H1 (cell line): ENCODE results near the gene TPM2. TPM values are rescaled to one million over a fixed set of nuclear protein-coding genes. Genes with fewer than 3 reads are reported as not detected.

ENCODE experiments used
- BACH1 ChIP-seq: IDR thresholded peaks from 2 replicates; pipeline ENCODE4 v1.6.1; 2012; ENCODE audit warnings: low read length, improper control_type of control experiment
- BRCA1 ChIP-seq: IDR thresholded peaks from 2 replicates; pipeline ENCODE4 v1.6.1; 2012; ENCODE audit warnings: low read depth, low read length, improper control_type of control experiment
- CBX5 ChIP-seq: fragments of 300-800, 300-1000 bp; sonication (generic); IDR thresholded peaks from 2 replicates; pipeline ENCODE4 v1.7.1; 2016; ENCODE audit warnings: antibody characterized with exemption, low read length, low read depth
- CHD1 ChIP-seq: IDR thresholded peaks from 2 replicates; pipeline ENCODE4 v1.6.1; 2012; ENCODE audit warnings: low read depth, low read length, improper control_type of control experiment
- CTBP2 ChIP-seq: IDR thresholded peaks from 2 replicates; pipeline ENCODE4 v1.7.0; 2011; ENCODE audit warnings: borderline replicate concordance, mild to moderate bottlenecking, moderate library complexity, mixed read lengths, low read length; ENCODE audit not compliant: insufficient read depth, insufficient read length
- EP300 ChIP-seq, 2 experiments: IDR thresholded peaks; 1 replicate in 1 of 2; 2 replicates in 1 of 2; pipeline ENCODE4 v1.6.1; 2011 to 2012; ENCODE audit warnings: low read depth in 2 of 2, low read length in 2 of 2, mild to moderate bottlenecking in 2 of 2, borderline replicate concordance in 1 of 2, inconsistent platforms in 1 of 2, moderate library complexity in 1 of 2
- GABPA ChIP-seq: IDR thresholded peaks from 2 replicates; pipeline ENCODE4 v1.6.1; 2011; ENCODE audit warnings: mild to moderate bottlenecking, low read length, moderate library complexity, borderline replicate concordance; ENCODE audit not compliant: insufficient read depth
- HDAC2 ChIP-seq, 2 experiments: fragments of 300-600 bp in 1 of 2; sonication (generic) in 1 of 2; IDR thresholded peaks; 2 replicates each; pipeline ENCODE4 v1.6.1; 2011 to 2012; ENCODE audit warnings: low read depth in 2 of 2, low read length in 2 of 2, mild to moderate bottlenecking in 2 of 2, moderate library complexity in 2 of 2, borderline replicate concordance in 1 of 2, inconsistent platforms in 1 of 2
- HDAC6 ChIP-seq: IDR thresholded peaks from one replicate; pipeline ENCODE4 v1.7.1; 2012; ENCODE audit warnings: low read depth, mild to moderate bottlenecking, inconsistent platforms, low read length, moderate library complexity
- POLR2A ChIP-seq, 2 experiments: IDR thresholded peaks; 1 replicate in 1 of 2; 2 replicates in 1 of 2; pipeline ENCODE4 v1.6.1; 2011; ENCODE audit warnings: low read depth in 2 of 2, low read length in 2 of 2, mild to moderate bottlenecking in 2 of 2; ENCODE audit errors: control extremely low read depth in 1 of 2
- POLR2AphosphoS5 ChIP-seq: IDR thresholded peaks from 2 replicates; pipeline ENCODE4 v1.6.1; 2011; ENCODE audit warnings: low read depth, low read length
- RAD21 ChIP-seq, 2 experiments: IDR thresholded peaks in 1 of 2; conservative IDR thresholded peaks in 1 of 2; 2 replicates each; pipeline ENCODE4 v1.6.1; 2011; ENCODE audit warnings: low read depth in 2 of 2, low read length in 2 of 2, improper control_type of control experiment in 1 of 2, inconsistent platforms in 1 of 2, mild to moderate bottlenecking in 1 of 2, moderate library complexity in 1 of 2
- RNF2 ChIP-seq: fragments of 200-900, 300-1000 bp; sonication (generic); IDR thresholded peaks from 2 replicates; pipeline ENCODE4 v1.7.1; 2016; ENCODE audit warnings: borderline replicate concordance, low read depth, mild to moderate bottlenecking, antibody characterized with exemption, low read length; ENCODE audit not compliant: poor library complexity, severe bottlenecking; ENCODE audit errors: missing control alignments
- SAP30 ChIP-seq: fragments of 300-600 bp; sonication (generic); IDR thresholded peaks from 2 replicates; pipeline ENCODE4 v1.7.1; 2012; ENCODE audit warnings: low read length, moderate library complexity, mild to moderate bottlenecking, inconsistent platforms; ENCODE audit not compliant: insufficient read depth, insufficient replicate concordance
- SIN3A ChIP-seq, 2 experiments: IDR thresholded peaks in 1 of 2; conservative IDR thresholded peaks in 1 of 2; 2 replicates each; pipeline ENCODE4 v1.6.1; 2011 to 2012; ENCODE audit warnings: low read length in 2 of 2, improper control_type of control experiment in 1 of 2, low read depth in 1 of 2, mild to moderate bottlenecking in 1 of 2
- SP1 ChIP-seq: IDR thresholded peaks from 2 replicates; pipeline ENCODE4 v1.6.1; 2011; ENCODE audit warnings: low read depth, low read length
- SRF ChIP-seq: IDR thresholded peaks from 2 replicates; pipeline ENCODE4 v1.6.1; 2011; ENCODE audit warnings: mild to moderate bottlenecking, low read depth, low read length, moderate library complexity
- TAF7 ChIP-seq: optimal IDR thresholded peaks from 2 replicates; pipeline ENCODE3; 2011; ENCODE audit warnings: low read depth, mild to moderate bottlenecking, inconsistent platforms, low read length, moderate library complexity, borderline replicate concordance
- ZNF274 ChIP-seq: IDR thresholded peaks from 2 replicates; pipeline ENCODE4 v1.7.0; 2012; ENCODE audit warnings: low read length, borderline replicate concordance; ENCODE audit errors: extremely low read depth
- polyA plus RNA-seq, 7 experiments: library from polyadenylated mRNA; depleted of rRNA in 3 of 7; stranded (reverse) in 5 of 7; unstranded in 2 of 7; fragments of >200 nt in 5 of 7; fragments of 200-250 nt in 2 of 7; gene quantifications; 1 replicate in 5 of 7; 2 replicates in 1 of 7; 4 replicates in 1 of 7; pipeline versions ENCODE4 v1.2.1 to v1.2.3, GENCODE V29; 2011 to 2013; ENCODE audit warnings: missing spikeins in 2 of 7, mixed read lengths in 2 of 7
- total RNA-seq: library from RNA; stranded (reverse); fragmentation: NEBNext Ultra II Directional; extraction: Animal tissue kit (Norgen Biotek cat#: 25700); gene quantifications from 2 replicates; pipeline ENCODE4 v1.2.1, GENCODE V29; 2021
- TF ChIP-seq, protein P1 (sequence below): IDR thresholded peaks from 2 replicates; pipeline ENCODE4 v1.6.1; 2011; ENCODE audit warnings: low read length, improper control_type of control experiment

TPM2 gene
- total and polyA plus RNA-seq, 2 of the 8 experiments (the other 6 are each of a cell fraction or from before 2014, with no cell fraction given): 62.5 to 181 TPM

DNA sequence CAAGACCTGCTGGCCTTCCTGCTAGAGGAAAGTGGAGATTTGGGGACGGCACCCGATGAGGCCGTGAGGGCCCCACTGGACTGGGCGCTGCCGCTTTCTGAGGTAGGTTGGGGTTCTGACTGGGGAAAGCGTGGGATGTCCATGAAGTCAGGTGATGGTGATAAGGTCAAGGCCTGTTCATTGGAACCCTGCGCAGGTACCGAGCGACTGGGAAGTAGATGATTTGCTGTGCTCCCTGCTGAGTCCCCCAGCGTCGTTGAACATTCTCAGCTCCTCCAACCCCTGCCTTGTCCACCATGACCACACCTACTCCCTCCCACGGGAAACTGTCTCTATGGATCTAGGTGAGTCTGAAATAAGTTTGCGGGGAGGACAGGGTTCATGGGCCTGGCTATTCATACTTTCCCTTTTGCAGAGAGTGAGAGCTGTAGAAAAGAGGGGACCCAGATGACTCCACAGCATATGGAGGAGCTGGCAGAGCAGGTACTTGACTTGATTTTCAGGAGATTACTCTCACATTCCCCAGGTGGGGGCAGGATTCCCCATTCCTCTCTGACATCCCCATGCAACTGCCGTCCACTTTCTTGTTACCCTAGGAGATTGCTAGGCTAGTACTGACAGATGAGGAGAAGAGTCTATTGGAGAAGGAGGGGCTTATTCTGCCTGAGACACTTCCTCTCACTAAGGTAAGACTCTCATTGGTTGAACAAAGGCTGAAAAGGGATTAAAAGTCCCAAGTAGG is 43.2 kb upstream of the TPM2 start (continued):
- TF ChIP-seq, protein P1, sequence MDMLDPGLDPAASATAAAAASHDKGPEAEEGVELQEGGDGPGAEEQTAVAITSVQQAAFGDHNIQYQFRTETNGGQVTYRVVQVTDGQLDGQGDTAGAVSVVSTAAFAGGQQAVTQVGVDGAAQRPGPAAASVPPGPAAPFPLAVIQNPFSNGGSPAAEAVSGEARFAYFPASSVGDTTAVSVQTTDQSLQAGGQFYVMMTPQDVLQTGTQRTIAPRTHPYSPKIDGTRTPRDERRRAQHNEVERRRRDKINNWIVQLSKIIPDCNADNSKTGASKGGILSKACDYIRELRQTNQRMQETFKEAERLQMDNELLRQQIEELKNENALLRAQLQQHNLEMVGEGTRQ: no peak
- TF ChIP-seq RNF2 (no peak), POLR2AphosphoS5 (no peak), CBX5 (no peak), SAP30 (peak; percentile 87), HDAC2 (IDR thresholded peaks at IDR 0.05; ENCODE audit: borderline replicate concordance in 1 of 2, low read depth in 2 of 2, low read length in 2 of 2) (no peak), ZNF274 (no peak), SRF (no peak), SIN3A (conservative IDR thresholded peaks at IDR 0.05 in 1 of 2, IDR thresholded peaks at IDR 0.05 in 1 of 2; ENCODE audit: low read depth in 1 of 2, low read length in 2 of 2) (peak; percentile 95), GABPA (no peak), HDAC6 (no peak), BRCA1 (no peak), CTBP2 (peak; percentile 71), TAF7 (no peak), SP1 (0 out of 2 replicates have a peak, but pooled peaks have one; percentile 31), BACH1 (no peak), CHD1 (no peak), RAD21 (IDR thresholded peaks at IDR 0.05 in 1 of 2, conservative IDR thresholded peaks at IDR 0.05 in 1 of 2; ENCODE audit: low read depth in 2 of 2, low read length in 2 of 2) (0 out of 4 replicates have a peak, but pooled peaks of 1 of the 2 experiments have one; percentile 2), EP300 (IDR thresholded peaks at IDR 0.05; ENCODE audit: borderline replicate concordance in 1 of 2, low read depth in 2 of 2, low read length in 2 of 2) (no peak), POLR2A (IDR thresholded peaks at IDR 0.05; ENCODE audit: control extremely low read depth in 1 of 2, low read depth in 2 of 2, low read length in 2 of 2) (peak in 1 of 2 experiments; percentile 30; a peak in 1 of 3 replicates)
